D721Med (cell line): ENCODE measurements around the gene ASCL5.

Experiments
- DNase-seq: peaks from one replicate; pipeline ENCODE4 v3.0.0; 2011; ENCODE audit warnings: low spot score; ENCODE audit not compliant: insufficient read length
- FAIRE-seq: peaks from 2 replicates; lab custom pipeline; 2011; peaks lifted over from hg19 to GRCh38; lab: Jason Lieb, UNC
- CTCF ChIP-seq: IDR thresholded peaks from 2 replicates; pipeline ENCODE4 v1.5.1; 2012; ENCODE audit warnings: mild to moderate bottlenecking, control low read depth; ENCODE audit not compliant: insufficient read depth; ENCODE audit errors: missing control alignments

Gene ASCL5

GRCh38 chr1:201093962-201094361 lies 33.0 kb downstream of the ASCL5 start:
- FAIRE-seq (no peak), DNase-seq (no peak)
- no peak for TF ChIP-seq CTCF

- FAIRE-seq (no peak), DNase-seq (no peak)
- no peak for TF ChIP-seq CTCF
These were observed 33.4 kb downstream of the ASCL5 start for GRCh38 chr1:201093561-201093960.

DNA sequence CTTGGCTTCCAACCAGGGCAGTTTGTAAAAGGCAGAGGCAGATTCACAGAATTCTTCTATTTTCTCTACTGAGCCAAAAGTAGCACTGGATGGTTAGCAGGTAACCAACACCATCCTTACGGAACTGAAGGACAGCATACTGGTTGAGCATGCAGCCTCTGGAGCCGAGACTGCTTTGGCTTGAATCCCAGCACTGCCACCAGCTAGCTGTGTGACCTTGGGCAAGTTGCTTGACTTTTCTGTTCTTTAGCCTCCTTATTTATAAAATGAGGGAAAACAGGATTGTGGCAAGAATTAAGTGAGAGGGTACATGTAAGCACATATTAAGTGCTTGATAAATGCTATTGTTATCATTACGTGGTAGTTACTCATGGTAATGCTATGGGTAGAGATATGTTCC lies 34.2 kb downstream of the ASCL5 start:
- DNase-seq (no peak), FAIRE-seq (no peak)
- TF ChIP-seq CTCF: no peak

DNA sequence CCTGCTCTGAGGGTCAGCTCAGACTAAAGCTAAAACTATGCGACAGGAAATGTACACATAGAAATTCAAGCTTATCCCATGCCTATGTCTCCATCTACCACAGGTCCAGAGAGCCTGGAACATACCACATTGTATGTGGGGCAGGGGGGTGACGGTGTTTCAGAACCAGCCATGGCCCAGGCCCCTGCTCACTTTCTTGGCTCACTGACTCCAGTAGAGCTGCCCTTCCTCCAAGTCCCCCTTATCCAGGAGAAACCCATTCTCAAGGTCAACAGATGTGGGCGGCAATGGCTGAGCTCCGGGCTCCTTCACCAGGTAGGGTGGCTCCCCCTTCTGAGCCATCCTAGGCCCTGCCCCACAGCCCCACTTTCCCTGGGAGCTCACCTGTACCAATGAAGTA lies 35.7 kb downstream of the ASCL5 start:
- FAIRE-seq (no peak), DNase-seq (no peak)
- TF ChIP-seq CTCF: no peak

DNA sequence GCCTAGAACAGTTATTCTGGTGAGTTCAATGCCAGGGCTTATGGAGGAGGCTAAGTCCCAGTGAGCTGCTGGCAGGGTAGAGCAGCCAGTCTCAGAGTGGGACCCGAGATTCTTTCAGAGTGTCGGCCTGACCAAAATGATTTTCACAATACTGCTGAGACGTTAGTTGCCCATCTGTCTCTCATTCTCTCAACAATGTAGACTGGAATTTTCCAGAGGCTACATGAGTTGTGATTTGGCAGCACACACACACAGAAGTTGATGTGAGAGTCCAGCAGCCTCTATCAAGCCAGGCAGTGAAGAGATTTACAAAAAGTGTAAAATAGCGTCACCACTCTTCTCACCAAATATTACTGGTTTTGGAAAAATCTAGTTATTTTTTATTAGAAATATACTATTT lies 36.4 kb downstream of the ASCL5 start:
- DNase-seq (no peak), FAIRE-seq (no peak)
- no peak for TF ChIP-seq CTCF

DNA sequence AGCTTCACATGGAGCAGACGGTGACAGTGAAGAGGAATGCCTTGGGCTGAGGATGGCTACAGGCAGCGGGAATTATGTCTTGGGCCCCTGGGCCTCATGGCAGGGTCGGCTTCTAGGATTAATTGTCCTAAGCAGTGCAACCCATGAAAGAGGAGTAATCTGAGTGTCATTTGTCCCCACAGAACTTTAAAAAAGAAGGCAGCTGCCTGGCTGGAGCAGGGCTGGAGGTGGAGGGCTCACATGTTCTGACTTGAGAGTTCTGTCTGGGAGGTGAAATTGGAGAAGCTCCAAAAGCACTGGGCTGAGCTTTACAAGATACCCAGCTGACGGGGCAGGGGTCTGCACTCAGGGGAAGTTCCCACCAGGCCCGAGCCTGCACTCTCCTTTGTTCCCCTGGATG lies 37.4 kb downstream of the ASCL5 start:
- no peak for TF ChIP-seq CTCF

DNA sequence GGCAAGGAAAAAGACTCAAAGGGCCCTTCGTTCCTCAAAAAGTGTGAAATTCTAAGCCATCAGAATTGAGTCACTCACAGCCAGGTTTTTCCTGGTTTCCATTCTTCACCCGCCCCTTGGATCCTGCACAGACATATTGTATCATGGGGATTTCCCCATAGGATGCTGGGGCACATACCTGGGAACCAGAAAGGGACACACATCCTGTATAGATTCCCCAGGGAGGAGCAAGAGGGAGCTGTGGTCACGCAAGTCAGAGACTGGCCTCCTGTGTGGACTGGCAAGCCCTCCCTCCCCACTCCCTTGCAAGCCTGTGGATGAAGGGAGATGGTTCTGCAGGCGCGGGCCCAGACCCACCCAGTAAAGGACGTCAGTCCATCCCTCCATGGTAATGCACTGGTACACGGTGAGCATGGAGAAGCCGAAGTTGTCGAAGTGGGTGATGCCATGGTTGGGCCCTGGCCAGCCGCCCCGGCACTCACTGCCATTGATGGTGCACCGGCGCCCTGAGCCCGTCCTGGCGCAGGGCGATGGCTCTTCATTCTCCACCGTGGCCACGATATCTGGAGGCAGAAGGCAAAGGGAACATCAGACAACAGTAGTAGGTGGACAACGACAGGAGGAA lies 38.0 kb downstream of the ASCL5 start:
- no peak for FAIRE-seq
- no peak for DNase-seq
- no peak for TF ChIP-seq CTCF

More for the DNA sequence above, 37.4 kb downstream of the ASCL5 start:
- DNase-seq: no peak
- no peak for FAIRE-seq
